Activated T-helper 17 cell treated with anti-CD3 and anti-CD28 coated beads, Interleukin-2, amount 50 U/mL, for 72 hours (primary cell): ENCODE measurements around the gene ASCL5. TPM values are rescaled to one million over a fixed set of nuclear protein-coding genes. Genes with fewer than 3 reads are reported as not detected.

Experiments
- ATAC-seq: fragments of 150-1000 bp; cut with Tn5 transposase; replicated peaks from 2 replicates; pipeline ENCODE4 v1.10.0; 2021; ENCODE audit warnings: mild to moderate bottlenecking, moderate library complexity
- H3K27ac Mint-ChIP-seq: one replicate; pipeline ENCODE4 v1.8.0; 2022; ENCODE audit warnings: mixed read lengths
- H3K27me3 Mint-ChIP-seq: one replicate; pipeline ENCODE4 v1.8.0; 2022; ENCODE audit warnings: mixed read lengths
- H3K36me3 Mint-ChIP-seq: one replicate; pipeline ENCODE4 v1.8.0; 2022; ENCODE audit warnings: low read depth, mild to moderate bottlenecking, mixed read lengths
- H3K4me1 Mint-ChIP-seq: one replicate; pipeline ENCODE4 v1.8.0; 2022; ENCODE audit warnings: mixed read lengths
- H3K4me3 Mint-ChIP-seq: one replicate; pipeline ENCODE4 v1.8.0; 2022; ENCODE audit warnings: mild to moderate bottlenecking, mixed read lengths
- H3K9me3 Mint-ChIP-seq: one replicate; pipeline ENCODE4 v1.8.0; 2022; ENCODE audit warnings: mixed read lengths
- total RNA-seq, 2 donors: library from RNA; stranded (reverse); gene quantifications; one replicate each; pipeline ENCODE4 v1.2.3, GENCODE V29; 2022

The ASCL5 gene
- total RNA-seq, 2 donors from 2014 or later: 0.19 TPM; not detected in 1

- H3K27ac Mint-ChIP-seq: no peak overlapping the region
- ATAC-seq: no peak
- peaks cover 8% of the 10 kb centered on the region for H3K36me3 Mint-ChIP-seq
- H3K9me3 Mint-ChIP-seq: no peaks in the 10 kb centered on the region
- peaks cover 6% of the 10 kb centered on the region for H3K27me3 Mint-ChIP-seq
- no peaks in the 10 kb centered on the region for H3K4me1 Mint-ChIP-seq
- H3K4me3 Mint-ChIP-seq: no peak overlapping the region
Measured at GRCh38 chr1:201131398-201131797, 4.4 kb upstream of the ASCL5 start.

DNA sequence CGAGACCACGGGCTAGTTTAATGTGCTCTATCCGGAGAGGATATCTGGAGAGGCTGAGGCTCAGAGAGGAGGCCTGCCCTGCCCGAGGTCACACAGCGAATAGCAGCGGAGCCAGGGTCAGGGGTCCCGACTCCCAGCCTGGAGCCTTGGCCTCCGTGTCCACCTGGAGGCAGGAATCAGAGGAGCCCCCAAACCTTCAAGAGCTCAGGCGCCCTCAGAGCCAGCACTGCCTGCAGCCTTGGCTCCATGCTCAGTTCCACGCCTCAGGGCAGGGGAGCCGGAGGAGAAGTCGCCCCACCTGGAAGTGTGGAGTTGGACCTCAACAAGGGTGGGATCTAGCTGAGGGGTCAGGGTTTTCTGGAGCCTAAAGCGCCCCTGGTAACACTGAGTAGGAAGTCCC lies 2.0 kb upstream of the ASCL5 start:
- Mint-ChIP-seq H3K4me1 (no peaks in the 10 kb centered on the region), H3K4me3 (no peak overlapping the region), H3K27ac (no peak overlapping the region), H3K27me3 (peaks cover 14% of the 10 kb centered on the region), H3K36me3 (no peaks in the 10 kb centered on the region), H3K9me3 (no peaks in the 10 kb centered on the region)
- ATAC-seq: no peak

- H3K36me3 Mint-ChIP-seq: no peaks in the 10 kb centered on the region
Measured at GRCh38 chr1:201128476-201128875, 1.5 kb upstream of the ASCL5 start.

DNA sequence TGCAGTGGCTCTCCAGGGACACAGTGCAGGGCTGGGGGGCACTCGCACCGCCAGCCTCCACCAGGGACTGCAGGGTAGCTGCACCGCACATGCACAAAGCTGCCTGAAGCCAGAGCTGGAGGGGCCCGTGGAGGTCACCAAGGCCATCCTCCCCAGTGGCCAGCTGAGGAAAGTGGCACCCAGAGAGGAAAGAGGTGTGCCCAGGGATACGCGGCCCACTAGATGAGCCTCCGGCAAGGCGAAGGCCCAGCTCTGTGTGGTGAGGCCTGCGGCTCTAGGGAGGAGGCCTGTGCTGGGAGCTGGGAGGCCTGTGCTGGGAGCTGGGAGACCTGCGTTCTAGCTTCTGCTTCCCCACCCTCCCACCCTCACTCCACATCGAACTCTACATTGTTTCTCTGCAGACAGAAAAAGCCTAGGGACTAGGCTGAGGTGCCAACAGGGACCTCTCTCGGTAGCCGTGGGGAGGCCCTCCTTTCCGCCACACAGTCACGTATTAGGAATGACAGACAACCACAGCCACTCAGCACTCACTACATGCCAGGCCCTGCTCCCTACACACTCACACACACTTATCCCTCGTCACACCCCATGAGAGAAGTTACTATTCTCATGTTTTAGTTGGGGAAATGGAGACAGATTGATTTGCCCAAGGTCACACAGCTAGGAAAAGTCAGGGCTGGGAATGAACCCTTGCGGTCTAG lies 921 bp upstream of the ASCL5 start:
- no peaks in the 10 kb centered on the region for H3K36me3 Mint-ChIP-seq
- no peak overlapping the region for H3K27ac Mint-ChIP-seq
- no peaks in the 10 kb centered on the region for H3K9me3 Mint-ChIP-seq

More at GRCh38 chr1:201128476-201128875, 1.5 kb upstream of the ASCL5 start:
- Mint-ChIP-seq H3K4me1 (no peaks in the 10 kb centered on the region), H3K27ac (no peak overlapping the region), H3K9me3 (no peaks in the 10 kb centered on the region), H3K4me3 (no peak overlapping the region), H3K27me3 (peaks cover 17% of the 10 kb centered on the region)
- ATAC-seq: no peak

DNA sequence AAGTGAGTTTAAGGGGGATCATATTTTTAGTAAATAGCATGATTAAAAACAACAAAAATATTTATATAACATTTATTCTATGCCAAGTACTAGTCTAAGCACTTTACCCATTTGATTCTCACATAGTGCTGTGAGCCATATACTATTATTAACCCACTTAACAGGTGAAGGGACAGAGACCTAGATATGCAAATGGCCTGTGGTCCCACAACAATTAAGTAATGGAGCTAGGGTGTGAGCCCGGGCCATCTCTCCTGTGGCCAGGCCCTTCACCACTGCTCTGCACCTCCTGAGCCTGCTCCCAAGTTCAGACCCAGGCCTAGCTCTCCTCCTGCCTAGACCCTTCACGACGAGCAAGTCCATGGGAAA lies 537 bp downstream of the ASCL5 start:
- Mint-ChIP-seq H3K9me3 (no peaks in the 10 kb centered on the region), H3K27ac (no peak overlapping the region), H3K4me1 (no peaks in the 10 kb centered on the region), H3K27me3 (peaks cover 17% of the 10 kb centered on the region), H3K36me3 (no peaks in the 10 kb centered on the region), H3K4me3 (no peak overlapping the region)
- no peak for ATAC-seq

More for the DNA sequence above, 921 bp upstream of the ASCL5 start:
- H3K27me3 Mint-ChIP-seq: peaks cover 17% of the 10 kb centered on the region
- no peak overlapping the region for H3K4me3 Mint-ChIP-seq
- no peaks in the 10 kb centered on the region for H3K4me1 Mint-ChIP-seq
- ATAC-seq: no peak

DNA sequence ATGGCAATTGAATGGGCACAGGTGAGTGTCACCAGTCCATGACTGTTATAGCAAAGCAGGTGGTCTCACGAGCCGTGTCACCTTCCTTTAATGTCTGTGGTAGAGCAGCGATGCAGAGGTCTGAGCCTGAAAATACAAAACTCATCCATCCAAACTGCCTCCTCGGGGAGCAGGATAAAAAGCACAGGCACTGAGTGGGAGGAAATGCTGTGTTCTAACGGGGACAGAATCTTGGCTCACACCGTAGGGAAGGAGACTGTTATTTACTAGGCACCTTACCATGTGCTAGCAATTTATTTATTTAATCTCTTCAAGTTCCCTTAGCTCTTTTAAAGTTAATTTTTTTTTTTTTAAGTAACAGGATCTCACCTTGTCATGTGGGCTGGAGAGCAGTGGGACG lies 1.2 kb downstream of the ASCL5 start:
- no peak for ATAC-seq
- H3K27ac Mint-ChIP-seq: no peak overlapping the region
- H3K36me3 Mint-ChIP-seq: no peaks in the 10 kb centered on the region
- H3K4me1 Mint-ChIP-seq: no peaks in the 10 kb centered on the region
- H3K27me3 Mint-ChIP-seq: peaks cover 17% of the 10 kb centered on the region
- no peaks in the 10 kb centered on the region for H3K9me3 Mint-ChIP-seq
- no peak overlapping the region for H3K4me3 Mint-ChIP-seq

- peaks cover 17% of the 10 kb centered on the region for H3K27me3 Mint-ChIP-seq
- no peak overlapping the region for H3K4me3 Mint-ChIP-seq
- no peak overlapping the region for H3K27ac Mint-ChIP-seq
- H3K4me1 Mint-ChIP-seq: no peaks in the 10 kb centered on the region
- H3K36me3 Mint-ChIP-seq: no peaks in the 10 kb centered on the region
- H3K9me3 Mint-ChIP-seq: no peaks in the 10 kb centered on the region
- ATAC-seq: no peak
Measured at GRCh38 chr1:201125019-201125418, 2.0 kb downstream of the ASCL5 start.

GRCh38 chr1:201123866-201124265 lies 3.1 kb downstream of the ASCL5 start:
- Mint-ChIP-seq H3K4me1 (no peaks in the 10 kb centered on the region), H3K9me3 (no peaks in the 10 kb centered on the region), H3K27me3 (peaks cover 17% of the 10 kb centered on the region), H3K27ac (no peak overlapping the region), H3K4me3 (no peak overlapping the region), H3K36me3 (no peaks in the 10 kb centered on the region)
- no peak for ATAC-seq

DNA sequence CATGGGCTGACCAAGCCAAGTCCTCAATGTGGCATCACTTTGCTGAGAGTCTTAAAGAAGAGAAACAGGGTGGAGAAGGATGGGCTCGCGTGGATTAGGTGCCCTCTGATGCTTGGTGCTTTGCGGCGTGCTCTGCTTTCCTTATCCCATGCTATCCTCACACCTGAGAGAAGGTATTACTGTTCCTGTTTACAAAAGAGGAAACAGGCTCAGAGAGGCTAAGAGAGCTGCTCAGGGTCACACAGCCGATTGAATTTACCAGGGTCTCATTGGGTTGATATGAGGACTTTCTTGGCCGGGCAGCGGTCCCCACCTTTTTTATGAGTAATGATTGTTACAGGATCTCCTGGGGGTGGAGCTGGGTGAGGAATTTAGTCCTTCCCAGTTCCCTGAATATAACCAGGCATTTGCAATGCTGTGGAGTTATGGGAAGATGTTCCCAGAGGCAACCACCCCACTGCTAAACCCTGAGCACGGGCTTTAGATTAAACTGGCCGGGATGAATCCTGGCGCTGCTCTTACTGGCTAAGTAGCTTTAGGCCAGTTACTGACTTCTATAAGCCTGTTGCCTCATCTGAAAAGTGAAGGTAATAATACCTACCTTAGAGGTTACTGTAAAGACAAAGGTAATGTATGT lies 4.5 kb downstream of the ASCL5 start:
- H3K36me3 Mint-ChIP-seq: no peaks in the 10 kb centered on the region
- no peak overlapping the region for H3K4me3 Mint-ChIP-seq
- H3K9me3 Mint-ChIP-seq: no peaks in the 10 kb centered on the region
- no peak overlapping the region for H3K27ac Mint-ChIP-seq
- H3K27me3 Mint-ChIP-seq: peaks cover 11% of the 10 kb centered on the region
- ATAC-seq: no peak
- H3K4me1 Mint-ChIP-seq: no peaks in the 10 kb centered on the region

GRCh38 chr1:201119206-201120197 lies 7.5 kb downstream of the ASCL5 start:
- Mint-ChIP-seq H3K9me3 (no peaks in the 10 kb centered on the region), H3K4me3 (no peak overlapping the region), H3K36me3 (no peaks in the 10 kb centered on the region), H3K27me3 (peaks cover 4% of the 10 kb centered on the region), H3K27ac (no peak overlapping the region), H3K4me1 (no peaks in the 10 kb centered on the region)
- ATAC-seq: no peak

DNA sequence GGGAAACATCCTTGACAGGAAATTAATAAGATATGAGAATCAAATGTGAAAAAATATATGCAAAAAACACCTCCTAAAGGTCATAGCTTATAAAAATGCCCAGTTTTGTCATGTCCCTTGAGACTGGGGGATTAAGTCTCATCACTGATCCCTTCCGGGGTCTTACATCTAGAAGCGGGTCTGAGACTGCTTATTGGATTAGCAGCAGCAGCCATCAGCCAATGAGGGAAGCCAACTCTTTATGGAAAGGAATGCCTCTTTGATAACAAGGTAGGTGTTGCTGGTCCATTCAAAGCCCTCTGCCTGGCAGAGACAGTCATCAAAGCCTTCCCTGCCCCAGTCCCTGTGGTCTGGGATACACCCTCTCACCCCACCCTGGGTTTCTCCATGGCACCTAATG lies 10.9 kb downstream of the ASCL5 start:
- Mint-ChIP-seq H3K9me3 (no peaks in the 10 kb centered on the region), H3K4me1 (no peaks in the 10 kb centered on the region), H3K27me3 (no peaks in the 10 kb centered on the region), H3K27ac (no peak overlapping the region), H3K36me3 (no peaks in the 10 kb centered on the region), H3K4me3 (no peak overlapping the region)
- no peak for ATAC-seq

DNA sequence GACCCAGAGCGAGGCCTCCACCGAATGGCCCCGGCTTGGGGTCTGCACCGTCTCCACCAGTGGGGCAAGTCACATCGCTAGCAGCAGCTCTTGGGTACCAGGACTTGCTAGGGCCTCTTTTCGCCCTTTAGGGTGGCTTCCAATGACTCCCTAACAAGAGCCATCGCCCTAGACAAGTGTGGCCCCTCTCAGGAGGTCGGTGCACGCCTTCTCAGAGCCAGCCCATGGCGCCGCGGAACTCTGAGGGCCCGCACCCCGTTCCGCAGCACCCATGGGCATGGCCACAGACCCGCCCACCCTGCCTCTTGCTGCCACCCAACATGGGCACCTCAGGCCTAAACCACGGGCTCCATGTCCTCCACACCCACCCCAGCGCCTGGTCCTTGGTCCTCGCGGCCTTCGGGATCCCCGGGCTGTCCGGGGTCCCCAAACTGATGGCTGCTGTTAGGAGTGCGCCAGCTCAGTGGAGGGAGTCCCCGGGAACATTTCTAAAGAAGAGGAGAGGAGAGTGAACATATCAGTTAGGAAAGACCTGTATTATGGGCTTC lies 11.5 kb downstream of the ASCL5 start:
- H3K27ac Mint-ChIP-seq: no peak overlapping the region
- H3K27me3 Mint-ChIP-seq: no peaks in the 10 kb centered on the region
- no peak for ATAC-seq
- no peaks in the 10 kb centered on the region for H3K4me1 Mint-ChIP-seq
- H3K9me3 Mint-ChIP-seq: no peaks in the 10 kb centered on the region
- peak overlapping the region; percentile 86 for H3K4me3 Mint-ChIP-seq
- H3K36me3 Mint-ChIP-seq: no peaks in the 10 kb centered on the region

- H3K4me1 Mint-ChIP-seq: no peaks in the 10 kb centered on the region
- peak overlapping the region; percentile 86 for H3K4me3 Mint-ChIP-seq
- H3K27me3 Mint-ChIP-seq: no peaks in the 10 kb centered on the region
- no peaks in the 10 kb centered on the region for H3K36me3 Mint-ChIP-seq
- peak; percentile 93 for ATAC-seq
- peak overlapping the region; percentile 82 for H3K27ac Mint-ChIP-seq
- H3K9me3 Mint-ChIP-seq: no peaks in the 10 kb centered on the region
Measured at GRCh38 chr1:201114245-201115131, 12.5 kb downstream of the ASCL5 start.
